Thymus (tissue), 11 donors: ENCODE data around the gene ZSWIM5. TPM values are rescaled to one million over a fixed set of nuclear protein-coding genes. Genes with fewer than 3 reads are reported as not detected.

Source experiments
- DNase-seq, 9 donors: peaks; one replicate each; pipeline ENCODE4 v3.0.0-alpha.2; 2013; ENCODE audit warnings: low spot score in 9 of 9, low read depth in 6 of 9, missing footprints in 1 of 9
- H3K27ac ChIP-seq, 2 donors: one replicate each; pipeline ENCODE4 v1.5.1; 2013; ENCODE audit warnings: control low read depth in 1 of 2, low read depth in 1 of 2, low read length in 1 of 2, mild to moderate bottlenecking in 1 of 2, moderate library complexity in 1 of 2
- H3K27me3 ChIP-seq, 2 donors: one replicate each; pipeline ENCODE4 v1.5.1; 2013; ENCODE audit warnings: low read length in 1 of 2; ENCODE audit not compliant: control insufficient read depth in 2 of 2, insufficient read depth in 1 of 2
- H3K36me3 ChIP-seq, 2 donors: one replicate each; pipeline ENCODE4 v1.5.1; 2013; ENCODE audit warnings: low read length in 1 of 2, mild to moderate bottlenecking in 1 of 2, moderate library complexity in 1 of 2; ENCODE audit not compliant: control insufficient read depth in 2 of 2, insufficient read depth in 2 of 2
- H3K4me1 ChIP-seq, 2 donors: one replicate each; pipeline ENCODE4 v1.5.1; 2013; ENCODE audit warnings: low read length in 2 of 2; ENCODE audit not compliant: control insufficient read depth in 2 of 2, insufficient read depth in 2 of 2
- H3K4me3 ChIP-seq, 2 donors: one replicate each; pipeline ENCODE4 v1.5.1; 2013; ENCODE audit warnings: low read length in 2 of 2, control low read depth in 1 of 2, mild to moderate bottlenecking in 1 of 2
- H3K9me3 ChIP-seq, 2 donors: one replicate each; pipeline ENCODE4 v1.5.1; 2013; ENCODE audit warnings: low read length in 1 of 2, mild to moderate bottlenecking in 1 of 2; ENCODE audit not compliant: control insufficient read depth in 2 of 2, insufficient read depth in 1 of 2
- WGBS: extraction: QIAGEN DNeasy Blood & Tissue Kit; methylation state at CpG from one replicate; pipeline ENCODE4 v1.1.7; 2013; 5-methylcytosine and 5-hydroxymethylcytosine counted together
- polyA plus RNA-seq: library from polyadenylated mRNA; stranded (reverse); fragments of 200-250 nt; gene quantifications from one replicate; pipeline ENCODE4 v1.2.3, GENCODE V29; 2013
- total RNA-seq: library from RNA; stranded (reverse); fragments of 120-200 nt; gene quantifications from one replicate; pipeline ENCODE4 v1.2.4, GENCODE V29; 2013
- donor health status: healthy.

ZSWIM5 gene
- total and polyA plus RNA-seq, 2 donors = 0.24 to 0.39 TPM

DNA sequence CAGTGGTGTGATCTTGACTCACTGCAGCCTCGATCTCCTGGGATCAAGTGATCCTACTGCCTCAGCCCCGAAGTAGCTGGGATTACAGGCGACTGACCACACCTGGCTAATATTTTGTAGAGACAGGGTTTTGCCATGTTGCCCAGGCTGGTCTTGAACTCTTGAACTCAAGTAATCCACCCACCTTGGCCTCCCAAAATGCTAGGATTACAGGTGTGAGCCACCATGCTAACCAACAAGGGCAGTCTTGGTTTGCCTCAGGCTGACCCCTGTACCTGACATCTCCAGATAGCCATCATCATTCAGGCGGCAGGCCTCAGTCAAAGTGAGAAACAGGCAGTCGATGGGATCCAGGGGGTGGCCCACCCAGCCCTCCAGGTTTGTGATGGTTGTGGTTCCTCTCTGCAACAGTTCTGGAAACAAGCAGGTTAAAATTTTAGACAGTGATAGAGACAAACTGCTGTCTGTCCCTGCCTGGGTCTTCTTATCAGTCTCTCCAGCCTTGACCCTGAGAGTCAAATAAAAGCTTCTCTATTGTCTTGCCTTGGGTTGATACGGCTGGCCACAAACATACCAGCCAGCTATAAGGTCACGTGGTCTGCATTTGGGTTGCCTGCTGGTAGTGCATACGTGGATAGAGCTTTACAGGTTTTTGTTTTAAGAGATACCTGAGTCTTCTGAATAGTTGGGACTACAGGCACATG, 167.6 kb downstream of the ZSWIM5 start:
- 98% methylated on average over 8 of the region's 8 CpGs for WGBS
- no peak for DNase-seq
- Histone ChIP-seq H3K27ac (no peak overlapping the region), H3K4me3 (no peak overlapping the region), H3K27me3 (no peaks in the 10 kb centered on the region), H3K9me3 (no peaks in the 10 kb centered on the region), H3K36me3 (no peaks in the 10 kb centered on the region), H3K4me1 (no peaks in the 10 kb centered on the region)

DNA sequence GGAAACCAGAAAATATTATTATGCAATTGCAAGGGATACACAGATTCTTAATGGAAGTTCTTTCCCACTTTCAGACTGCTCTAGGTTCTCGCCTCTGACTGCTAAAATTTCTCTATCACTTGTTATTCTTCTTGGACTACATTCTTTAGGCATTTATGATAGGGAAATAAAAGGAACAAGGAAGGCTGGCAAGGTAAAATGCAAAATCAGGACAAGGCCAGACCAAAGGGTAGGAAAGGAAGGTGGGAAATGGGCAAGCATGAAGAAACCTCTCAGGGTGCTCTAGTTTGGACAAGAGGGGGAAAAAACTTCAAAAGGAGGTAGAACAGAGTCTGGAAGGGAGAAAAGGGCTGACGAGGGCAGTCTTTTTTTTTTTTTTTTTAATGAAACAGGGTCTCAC, 168.2 kb downstream of the ZSWIM5 start:
- DNase-seq = no peak
- Histone ChIP-seq H3K27ac (no peak overlapping the region), H3K4me3 (no peak overlapping the region), H3K9me3 (no peaks in the 10 kb centered on the region), H3K36me3 (no peaks in the 10 kb centered on the region), H3K27me3 (no peaks in the 10 kb centered on the region), H3K4me1 (no peaks in the 10 kb centered on the region)
- over 99% methylated on average over 2 of the region's 2 CpGs for WGBS

DNA sequence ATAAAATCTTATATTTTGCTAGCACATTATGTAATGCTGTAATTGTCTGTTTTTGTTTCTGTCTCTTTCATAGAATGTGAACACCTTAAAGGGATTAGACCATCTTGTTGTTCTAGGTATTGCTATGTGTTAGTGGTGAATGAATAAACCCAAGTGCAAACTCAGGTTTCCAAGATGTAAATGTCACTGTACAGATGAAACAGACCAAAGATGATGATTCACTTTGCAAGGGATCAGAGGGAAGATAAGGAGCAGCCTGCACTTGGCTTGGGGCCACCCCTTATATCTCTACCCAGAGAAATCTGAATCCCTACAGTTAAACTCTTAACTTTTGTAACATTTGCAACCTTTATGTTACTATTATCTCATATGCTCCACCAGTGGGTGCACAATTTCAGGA, 168.9 kb downstream of the ZSWIM5 start:
- no peaks in the 10 kb centered on the region for H3K4me1 ChIP-seq

DNA sequence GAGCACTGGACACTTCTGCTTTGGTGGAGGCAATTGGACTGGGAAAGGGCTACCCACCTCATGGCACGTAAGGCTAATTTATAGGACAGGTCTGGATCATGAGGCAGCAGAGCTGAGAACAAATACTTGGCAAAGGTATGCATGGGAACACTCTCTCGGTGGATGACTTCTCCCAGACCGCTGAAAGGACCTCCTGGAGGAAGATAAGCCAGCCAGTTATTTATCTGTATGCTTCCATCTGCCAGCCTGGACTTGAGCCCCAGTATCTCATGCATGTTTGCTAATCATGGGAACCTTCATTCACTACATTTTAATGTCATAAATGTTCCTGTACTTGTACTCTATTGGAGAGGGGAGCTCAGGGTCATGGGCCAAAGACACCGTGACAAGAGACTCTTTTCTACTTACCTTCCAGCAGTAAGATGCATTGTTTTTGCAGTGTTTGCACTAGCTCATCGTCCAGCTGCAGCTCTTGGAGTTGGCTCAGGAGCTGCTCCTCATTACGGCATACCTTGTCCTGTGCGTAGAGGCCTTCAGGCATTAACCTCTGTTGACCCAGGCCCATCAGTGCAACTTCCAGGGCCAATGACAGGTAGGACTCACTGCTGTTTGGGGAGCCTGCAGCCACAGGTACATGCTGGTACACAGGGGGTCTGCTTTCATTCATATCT, 170.6 kb downstream of the ZSWIM5 start:
- whole genome bisulfite sequencing = 95% methylated on average over 7 of the region's 7 CpGs
- Histone ChIP-seq H3K4me1 (no peaks in the 10 kb centered on the region), H3K36me3 (no peaks in the 10 kb centered on the region), H3K4me3 (no peak overlapping the region), H3K27ac (no peak overlapping the region), H3K27me3 (no peaks in the 10 kb centered on the region), H3K9me3 (no peaks in the 10 kb centered on the region)
- no peak for DNase-seq

More for the DNA sequence above, 168.9 kb downstream of the ZSWIM5 start:
- Histone ChIP-seq H3K27me3 (no peaks in the 10 kb centered on the region), H3K9me3 (no peaks in the 10 kb centered on the region), H3K36me3 (no peaks in the 10 kb centered on the region), H3K4me3 (no peak overlapping the region), H3K27ac (no peak overlapping the region)
- DNase-seq = no peak

DNA sequence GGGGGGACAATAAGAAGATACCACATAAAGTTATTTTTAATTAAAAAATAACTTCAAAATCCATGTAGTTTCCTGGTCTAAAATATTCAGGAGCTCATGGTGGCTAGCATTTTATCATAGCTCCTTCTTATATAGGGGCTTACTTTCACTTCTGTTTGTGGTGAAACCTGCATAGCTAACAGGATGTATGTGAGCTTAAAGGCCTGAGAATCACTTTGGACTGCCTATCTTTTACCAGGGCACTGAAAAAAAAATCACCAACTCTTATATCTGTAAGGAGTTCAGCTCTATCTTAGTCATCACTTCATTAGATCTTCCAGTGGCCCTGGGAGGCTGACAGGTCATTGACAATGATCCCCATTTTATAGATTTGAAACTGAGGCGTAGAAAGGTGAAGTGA, 173.0 kb downstream of the ZSWIM5 start:
- DNase-seq = peak in 1 of 9 donors; percentile 36
- no peaks in the 10 kb centered on the region for H3K4me1 ChIP-seq
- H3K4me3 ChIP-seq = no peak overlapping the region
- no peak overlapping the region for H3K27ac ChIP-seq
- WGBS = 99% methylated on average over 1 of the region's 1 CpG
- H3K36me3 ChIP-seq = no peaks in the 10 kb centered on the region
- no peaks in the 10 kb centered on the region for H3K27me3 ChIP-seq
- no peaks in the 10 kb centered on the region for H3K9me3 ChIP-seq

DNA sequence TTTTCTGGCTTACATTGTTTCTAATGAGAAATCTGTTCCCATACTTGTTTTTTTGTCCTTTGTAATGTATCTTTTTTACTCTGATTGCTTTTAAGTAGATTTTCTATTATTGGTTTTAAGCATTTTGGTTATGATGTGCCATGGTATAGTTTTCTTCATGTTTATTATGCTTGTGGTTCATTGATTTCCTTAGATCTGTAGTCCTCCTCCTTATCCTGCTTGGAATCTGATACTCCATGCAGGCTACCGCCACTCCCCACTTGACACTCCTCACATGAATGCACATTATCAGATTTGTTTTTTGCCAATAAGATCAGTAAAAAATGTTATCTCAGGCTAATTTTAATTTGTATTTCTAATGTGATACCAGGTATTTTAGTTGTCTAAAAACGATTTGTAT, 173.6 kb downstream of the ZSWIM5 start:
- no peaks in the 10 kb centered on the region for H3K4me1 ChIP-seq
- DNase-seq = no peak
- no peaks in the 10 kb centered on the region for H3K9me3 ChIP-seq
- no peaks in the 10 kb centered on the region for H3K27me3 ChIP-seq
- H3K27ac ChIP-seq = no peak overlapping the region
- H3K4me3 ChIP-seq = no peak overlapping the region
- 74% methylated on average over 2 of the region's 2 CpGs for WGBS
- H3K36me3 ChIP-seq = no peaks in the 10 kb centered on the region

DNA sequence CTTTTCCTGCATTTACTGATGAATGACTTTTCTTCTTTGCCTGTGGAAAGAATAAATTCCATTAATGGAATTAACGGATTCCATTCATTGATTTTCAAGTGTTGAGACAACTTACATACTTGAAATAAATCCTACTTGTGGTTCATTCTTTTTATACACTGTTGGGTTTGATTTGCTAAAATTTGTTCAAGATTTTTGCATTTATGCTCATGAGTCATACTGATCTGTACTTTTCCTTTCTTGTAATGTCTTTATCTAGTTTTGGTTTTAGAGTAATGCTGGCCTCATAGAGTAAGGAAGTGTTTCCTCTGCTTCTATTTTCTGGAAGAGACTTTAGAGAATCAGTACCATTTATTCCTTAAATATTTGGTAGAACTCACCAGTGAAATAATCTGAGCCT, 180.0 kb downstream of the ZSWIM5 start:
- no peak for DNase-seq
- Histone ChIP-seq H3K4me1 (no peaks in the 10 kb centered on the region), H3K9me3 (no peaks in the 10 kb centered on the region), H3K4me3 (no peak overlapping the region), H3K27me3 (no peaks in the 10 kb centered on the region), H3K27ac (no peak overlapping the region), H3K36me3 (no peaks in the 10 kb centered on the region)
- WGBS = 100% methylated on average over 1 of the region's 1 CpG

DNA sequence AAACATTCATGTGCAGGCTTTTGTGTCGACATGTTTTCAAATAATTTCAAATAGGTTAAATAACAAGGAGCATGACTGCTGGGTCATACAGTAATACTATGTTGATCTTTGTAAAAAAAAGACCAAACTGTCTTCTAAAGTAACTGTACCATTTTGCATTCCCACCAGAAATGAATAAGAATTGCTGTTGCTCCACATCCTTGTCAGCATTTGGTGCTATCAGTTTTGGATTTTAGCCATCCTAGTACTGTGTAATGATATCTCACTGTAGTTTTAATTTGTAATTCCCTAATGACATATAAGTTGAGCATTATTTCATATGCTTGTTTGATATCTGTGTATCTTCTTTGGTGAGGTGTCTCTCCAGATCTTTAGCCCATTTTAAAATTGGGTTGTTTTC, 182.7 kb downstream of the ZSWIM5 start:
- Histone ChIP-seq H3K27me3 (no peaks in the 10 kb centered on the region), H3K4me3 (no peak overlapping the region), H3K36me3 (no peaks in the 10 kb centered on the region), H3K27ac (no peak overlapping the region), H3K9me3 (no peaks in the 10 kb centered on the region), H3K4me1 (no peaks in the 10 kb centered on the region)
- WGBS = 94% methylated on average over 1 of the region's 1 CpG
- DNase-seq = no peak

DNA sequence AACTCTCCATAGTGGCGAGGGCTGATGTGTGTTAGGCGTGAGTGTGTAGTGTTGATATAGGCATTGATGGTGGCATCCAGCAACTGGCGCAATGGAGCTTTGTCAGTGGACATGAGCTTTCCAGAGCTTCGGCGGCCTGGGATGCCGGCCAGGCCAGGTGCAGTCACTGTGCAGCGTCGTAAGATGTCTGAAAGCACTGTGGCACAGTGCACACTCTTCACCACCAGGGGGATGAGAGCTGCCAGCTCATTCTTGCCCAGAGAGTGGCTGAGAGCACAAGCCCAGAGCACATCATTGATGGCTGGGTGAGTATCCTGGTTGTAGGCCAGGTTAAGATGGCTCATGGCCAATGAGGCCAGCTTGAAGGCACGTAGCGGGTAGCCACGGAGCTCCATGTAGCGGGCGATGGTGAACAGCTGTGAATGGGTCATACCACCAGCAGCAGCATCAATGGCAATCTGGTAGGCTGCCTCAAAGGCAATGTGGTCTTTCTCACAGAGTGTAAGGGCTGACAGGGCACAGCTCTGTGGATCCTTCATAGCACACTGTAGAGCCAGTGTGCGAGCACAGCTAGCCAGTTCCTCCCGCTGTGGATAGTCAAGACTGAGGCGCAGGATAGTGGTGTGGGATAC, 187.7 kb downstream of the ZSWIM5 start:
- peak in 4 of 9 donors; percentile 26 to 72 (median 55) for DNase-seq
- H3K36me3 ChIP-seq = peaks cover 8 to 9% of the 10 kb centered on the region in 2 donors

More for the DNA sequence above, 187.7 kb downstream of the ZSWIM5 start:
- Histone ChIP-seq H3K27me3 (no peaks in the 10 kb centered on the region), H3K27ac (no peak overlapping the region), H3K9me3 (no peaks in the 10 kb centered on the region), H3K4me1 (peaks cover 0 to 3% of the 10 kb centered on the region in 2 donors), H3K4me3 (no peak overlapping the region)
- 78% methylated on average over 16 of the region's 16 CpGs for WGBS
